WERI-Rb-1 (cell line): ENCODE data around the gene OSMR.

Experiments
- DNase-seq: peaks from one replicate; pipeline ENCODE4 v3.0.0-alpha.2; 2020
- H3K27ac ChIP-seq: fragments of 250-450 bp; sonication (Bioruptor Pico); 2 replicates; pipeline ENCODE4 v1.5.1; 2020; ENCODE audit warnings: mild to moderate bottlenecking, moderate library complexity
- H3K27me3 ChIP-seq: fragments of 250-450 bp; sonication (Bioruptor Pico); 2 replicates; pipeline ENCODE4 v1.5.1; 2021; ENCODE audit warnings: mild to moderate bottlenecking, low read depth, moderate library complexity; ENCODE audit not compliant: insufficient read depth, severe bottlenecking
- H3K36me3 ChIP-seq: fragments of 250-450 bp; sonication (Bioruptor Pico); 2 replicates; pipeline ENCODE4 v1.5.1; 2020; ENCODE audit warnings: mild to moderate bottlenecking, moderate library complexity
- H3K4me3 ChIP-seq: 2 replicates; pipeline ENCODE4 v1.5.1; 2011; ENCODE audit warnings: low read depth, mild to moderate bottlenecking, control low read depth, low read length
- H3K9me3 ChIP-seq: fragments of 250-450 bp; sonication (Bioruptor Pico); 2 replicates; pipeline ENCODE4 v1.5.1; 2021; ENCODE audit warnings: mild to moderate bottlenecking, moderate library complexity; ENCODE audit not compliant: severe bottlenecking
- CTCF ChIP-seq: IDR thresholded peaks from 2 replicates; pipeline ENCODE4 v1.5.1; 2011; ENCODE audit warnings: low read depth, mild to moderate bottlenecking, control low read depth, inconsistent platforms, low read length

The OSMR gene

GRCh38 chr5:38845526-38846378 is at the start of gene OSMR:
Gene OSMR, plus strand, starts transcription at chr5:38846012. Its CDS starts 23,033 bp downstream, at chr5:38869045.
- no peak for TF ChIP-seq CTCF
- no peaks in the 10 kb centered on the region for H3K9me3 ChIP-seq
- H3K27ac ChIP-seq, result no peak within 1 kb of the TSS
- no peak for DNase-seq
- no peaks in the 10 kb centered on the region for H3K36me3 ChIP-seq
- H3K27me3 ChIP-seq, result no peaks in the 10 kb centered on the region
- no peak within 1 kb of the TSS for H3K4me3 ChIP-seq

- Histone ChIP-seq H3K27ac (no peak overlapping the region), H3K4me3 (no peak overlapping the region)
- DNase-seq, result no peak
Measured at GRCh38 chr5:38796742-38797108, 49.1 kb upstream of the OSMR start.

GRCh38 chr5:38797838-38798237 is 48.0 kb upstream of the OSMR start:
- Histone ChIP-seq H3K36me3 (no peaks in the 10 kb centered on the region), H3K4me3 (no peak overlapping the region), H3K9me3 (no peaks in the 10 kb centered on the region), H3K27me3 (no peaks in the 10 kb centered on the region), H3K27ac (no peak overlapping the region)
- DNase-seq, result no peak
- no peak for TF ChIP-seq CTCF

More at GRCh38 chr5:38796742-38797108, 49.1 kb upstream of the OSMR start:
- no peak for TF ChIP-seq CTCF
- no peaks in the 10 kb centered on the region for H3K36me3 ChIP-seq
- no peaks in the 10 kb centered on the region for H3K27me3 ChIP-seq
- H3K9me3 ChIP-seq, result no peaks in the 10 kb centered on the region

GRCh38 chr5:38799556-38800377 is 46.0 kb upstream of the OSMR start:
- no peak for TF ChIP-seq CTCF
- Histone ChIP-seq H3K27me3 (no peaks in the 10 kb centered on the region), H3K9me3 (no peaks in the 10 kb centered on the region), H3K36me3 (no peaks in the 10 kb centered on the region), H3K4me3 (no peak overlapping the region), H3K27ac (no peak overlapping the region)
- DNase-seq, result no peak

GRCh38 chr5:38800515-38800914 is 45.3 kb upstream of the OSMR start:
- H3K4me3 ChIP-seq, result no peak overlapping the region
- no peak for DNase-seq
- H3K27me3 ChIP-seq, result no peaks in the 10 kb centered on the region
- H3K27ac ChIP-seq, result no peak overlapping the region
- no peaks in the 10 kb centered on the region for H3K36me3 ChIP-seq
- no peaks in the 10 kb centered on the region for H3K9me3 ChIP-seq
- TF ChIP-seq CTCF, result no peak
